Lung (tissue), 12 donors: Measurements from ENCODE around the gene TBC1D22B. TPM values are rescaled to one million over a fixed set of nuclear protein-coding genes. Genes with fewer than 3 reads are reported as not detected.
"Not testable (repeated sequence)": the region's sequence is repeated elsewhere in the genome, so short reads cannot be mapped to it uniquely, and the experiment has no call there.

ENCODE experiments used
- ATAC-seq: fragments of 200-7000 bp; cut with Tn5 transposase; one replicate; pipeline ENCODE4 v1.9.1; 2020; ENCODE audit warnings: moderate number of reproducible peaks; ENCODE audit not compliant: insufficient read depth, low FRiP score
- DNase-seq, 3 donors: peaks; one replicate each; pipeline ENCODE4 v3.0.0-alpha.2; 2013 to 2017
- H3K27ac ChIP-seq, 2 donors: one replicate each; pipeline ENCODE4 v1.5.1; 2013; ENCODE audit warnings: mild to moderate bottlenecking in 2 of 2, moderate library complexity in 2 of 2, control low read depth in 1 of 2, inconsistent platforms in 1 of 2, low read depth in 1 of 2, low read length in 1 of 2
- H3K27me3 ChIP-seq, 3 donors: one replicate each; pipeline ENCODE4 v1.5.1; 2013; ENCODE audit warnings: low read length in 2 of 3; ENCODE audit not compliant: control insufficient read depth in 3 of 3, insufficient read depth in 3 of 3
- H3K36me3 ChIP-seq, 4 donors: one replicate each; pipeline ENCODE4 v1.5.1; 2013; ENCODE audit warnings: low read length in 4 of 4, mild to moderate bottlenecking in 1 of 4, moderate library complexity in 1 of 4; ENCODE audit not compliant: control insufficient read depth in 4 of 4, insufficient read depth in 4 of 4
- H3K4me1 ChIP-seq, 5 donors: one replicate each; pipeline ENCODE4 v1.5.1; 2013; ENCODE audit warnings: low read length in 5 of 5, mild to moderate bottlenecking in 2 of 5, moderate library complexity in 1 of 5; ENCODE audit not compliant: control insufficient read depth in 5 of 5, insufficient read depth in 5 of 5
- H3K4me3 ChIP-seq: one replicate; pipeline ENCODE4 v1.5.1; 2013; ENCODE audit warnings: mild to moderate bottlenecking, control low read depth, moderate library complexity
- H3K9ac ChIP-seq, 2 donors: one replicate each; pipeline ENCODE4 v1.5.1; 2013; ENCODE audit warnings: low read length in 2 of 2, control low read depth in 1 of 2; ENCODE audit not compliant: insufficient read depth in 1 of 2
- H3K9me3 ChIP-seq, 4 donors: one replicate each; pipeline ENCODE4 v1.5.1; 2013; ENCODE audit warnings: low read length in 3 of 4, mild to moderate bottlenecking in 1 of 4, moderate library complexity in 1 of 4; ENCODE audit not compliant: control insufficient read depth in 4 of 4, insufficient read depth in 3 of 4
- CTCF ChIP-seq: IDR thresholded peaks from 2 replicates; pipeline ENCODE4 v1.5.1; 2012; ENCODE audit warnings: mild to moderate bottlenecking; ENCODE audit errors: control extremely low read depth, extremely low read depth
- WGBS, 2 donors: extraction: QIAGEN DNeasy Blood & Tissue Kit; methylation state at CpG; one replicate each; pipeline ENCODE4 v1.1.7; 2013; 5-methylcytosine and 5-hydroxymethylcytosine counted together
- polyA plus RNA-seq, 2 donors: library from polyadenylated mRNA; stranded (reverse); fragments of 200-250 nt; gene quantifications; one replicate each; pipeline ENCODE4 v1.2.1, GENCODE V29; 2013
- total RNA-seq, 2 donors: library from RNA; depleted of rRNA in 1 of 2; stranded (reverse); fragments of >200 nt in 1 of 2; gene quantifications; one replicate each; pipeline ENCODE4 v1.2.1, GENCODE V29; 2014 to 2021
- donor health status: control.
- donor health status: control.
- donor health status: Bipolar disorder and iron deficiency.
- donor health status: healthy.
- donor health status: DM: yes; HTN: yes; CAD: no.

The TBC1D22B gene
- total and polyA plus RNA-seq, 4 donors: 6.8 to 9.7 (median 8.8) TPM

GRCh38 chr6:37304766-37305165 lies 47.2 kb downstream of the TBC1D22B start:
- DNase-seq: no peak
- Histone ChIP-seq H3K4me1 (peaks cover 2 to 25% (median 14%) of the 10 kb centered on the region in 5 donors), H3K4me3 (no peak overlapping the region), H3K9me3 (no peaks in the 10 kb centered on the region), H3K27me3 (no peaks in the 10 kb centered on the region), H3K36me3 (peaks cover 3 to 12% (median 9%) of the 10 kb centered on the region in 4 donors), H3K9ac (no peak overlapping the region), H3K27ac (no peak overlapping the region)
- TF ChIP-seq CTCF: no peak
- WGBS, 2 donors: 97 to 98% methylated on average over 7 of the region's 7 CpGs
- ATAC-seq: no peak

- H3K36me3 ChIP-seq: peaks cover 3 to 12% (median 9%) of the 10 kb centered on the region in 4 donors
- ATAC-seq: no peak
- H3K9me3 ChIP-seq: no peaks in the 10 kb centered on the region
- H3K9ac ChIP-seq: no peak overlapping the region
- H3K4me1 ChIP-seq: peaks cover 2 to 25% (median 14%) of the 10 kb centered on the region in 5 donors
- no peaks in the 10 kb centered on the region for H3K27me3 ChIP-seq
- TF ChIP-seq CTCF: no peak
- WGBS, 2 donors: 93% methylated on average over 4 of the region's 4 CpGs
- H3K27ac ChIP-seq: no peak overlapping the region
- H3K4me3 ChIP-seq: no peak overlapping the region
- DNase-seq: no peak
Observed at GRCh38 chr6:37305841-37306425, 48.4 kb downstream of the TBC1D22B start.

- no peak overlapping the region for H3K4me3 ChIP-seq
- H3K36me3 ChIP-seq: peaks cover 3 to 12% (median 9%) of the 10 kb centered on the region in 4 donors
- H3K27ac ChIP-seq: no peak overlapping the region
- TF ChIP-seq CTCF: no peak
- no peaks in the 10 kb centered on the region for H3K9me3 ChIP-seq
- peaks cover 2 to 30% (median 14%) of the 10 kb centered on the region in 5 donors for H3K4me1 ChIP-seq
- no peak overlapping the region for H3K9ac ChIP-seq
- 92 to 97% methylated on average over 4 of the region's 4 CpGs for whole genome bisulfite sequencing, 2 donors
- DNase-seq: no peak
- no peak for ATAC-seq
- no peaks in the 10 kb centered on the region for H3K27me3 ChIP-seq
Observed at GRCh38 chr6:37306624-37307222, 49.2 kb downstream of the TBC1D22B start.

GRCh38 chr6:37307484-37307883 lies 49.9 kb downstream of the TBC1D22B start:
- 81 to 85% methylated on average over 10 of the region's 10 CpGs for WGBS, 2 donors
- H3K9me3 ChIP-seq, DNase-seq, H3K4me3 ChIP-seq, H3K27ac ChIP-seq, H3K27me3 ChIP-seq, ATAC-seq: not testable (repeated sequence)
- Histone ChIP-seq H3K36me3 (peaks cover 3 to 10% (median 8%) of the 10 kb centered on the region in 4 donors), H3K9ac (peak overlapping the region in 1 of 2 donors; percentile 26), H3K4me1 (peaks cover 2 to 38% (median 14%) of the 10 kb centered on the region in 5 donors)
